Kidney (tissue), 14 donors: ENCODE results near the gene ALK. TPM values are rescaled to one million over a fixed set of nuclear protein-coding genes. Genes with fewer than 3 reads are reported as not detected.

Source experiments
- DNase-seq, 5 donors: peaks; one replicate each; pipeline ENCODE4 v3.0.0-alpha.2; 2013 to 2020
- FAIRE-seq: peaks from 2 replicates; lab custom pipeline; 2012; peaks lifted over from hg19 to GRCh38; lab: Jason Lieb, UNC
- H3K27ac ChIP-seq, 2 donors: one replicate each; pipeline ENCODE4 v1.7.0; 2013; ENCODE audit warnings: low read depth in 2 of 2, low read length in 2 of 2, inconsistent platforms in 1 of 2
- H3K27me3 ChIP-seq: one replicate; pipeline ENCODE4 v1.7.1; 2013; ENCODE audit warnings: low read length, inconsistent platforms; ENCODE audit not compliant: control insufficient read depth, insufficient read depth
- H3K36me3 ChIP-seq, 3 donors: one replicate each; pipeline versions ENCODE4 v1.7.0 to v1.7.1; 2013; ENCODE audit warnings: low read length in 3 of 3, control low read depth in 1 of 3, inconsistent platforms in 1 of 3; ENCODE audit not compliant: insufficient read depth in 3 of 3, control insufficient read depth in 2 of 3
- H3K4me1 ChIP-seq, 3 donors: one replicate each; pipeline versions ENCODE4 v1.7.0 to v1.7.1; 2013; ENCODE audit warnings: low read length in 3 of 3, inconsistent platforms in 1 of 3, low read depth in 1 of 3; ENCODE audit not compliant: control insufficient read depth in 2 of 3, insufficient read depth in 2 of 3
- H3K4me3 ChIP-seq, 3 donors: one replicate each; pipeline versions ENCODE4 v1.7.0 to v1.8.1; 2013; ENCODE audit warnings: low read length in 3 of 3, control low read depth in 1 of 3, inconsistent platforms in 1 of 3
- H3K9ac ChIP-seq, 3 donors: one replicate each; pipeline versions ENCODE4 v1.7.0 to v1.7.1; 2013; ENCODE audit warnings: low read length in 3 of 3, control low read depth in 1 of 3, inconsistent platforms in 1 of 3
- H3K9me3 ChIP-seq, 3 donors: one replicate each; pipeline versions ENCODE4 v1.7.0 to v1.7.1; 2013; ENCODE audit warnings: low read length in 3 of 3, control low read depth in 1 of 3, inconsistent platforms in 1 of 3; ENCODE audit not compliant: control insufficient read depth in 2 of 3, insufficient read depth in 1 of 3
- intact Hi-C: fragments of 100-400 bp; cut with DNase I; formaldehyde crosslinking; loops from one replicate; pipeline ENCODE4 v1.11.1; 2022
- polyA plus RNA-seq: library from polyadenylated mRNA; stranded (reverse); fragments of 350-450 nt; fragmentation: Illumina TruSeq; extraction: RNeasy Lipid Tissue Mini Kit (QIAGEN cat#74804); gene quantifications from one replicate; pipeline ENCODE4 v1.2.3, GENCODE V29; 2014; ENCODE audit warnings: low read depth, low replicate concordance; ENCODE audit not compliant: insufficient read depth
- total RNA-seq: library from RNA; stranded (reverse); fragmentation: NEBNext Ultra II Directional; extraction: Animal tissue kit (Norgen Biotek cat#: 25700); gene quantifications from one replicate; pipeline ENCODE4 v1.2.1, GENCODE V29; 2021
- TF ChIP-seq, protein P1 (sequence below): IDR thresholded peaks from 3 replicates; pipeline ENCODE4 v1.5.1; 2012; ENCODE audit warnings: mild to moderate bottlenecking, moderate library complexity, borderline replicate concordance; ENCODE audit not compliant: insufficient read depth; ENCODE audit errors: extremely low read depth
- donor health status: control.
- donor health status: control.
- donor health status: control.
- donor health status: control.
- donor health status: control.
- donor health status: DM: yes; HTN: yes; CAD: no.
- donor health status: Normal renal cell carcinoma (clear cell type).

Gene ALK
- total and polyA plus RNA-seq, 2 donors from 2014 or later = 0.13 TPM; not detected in 1

DNA sequence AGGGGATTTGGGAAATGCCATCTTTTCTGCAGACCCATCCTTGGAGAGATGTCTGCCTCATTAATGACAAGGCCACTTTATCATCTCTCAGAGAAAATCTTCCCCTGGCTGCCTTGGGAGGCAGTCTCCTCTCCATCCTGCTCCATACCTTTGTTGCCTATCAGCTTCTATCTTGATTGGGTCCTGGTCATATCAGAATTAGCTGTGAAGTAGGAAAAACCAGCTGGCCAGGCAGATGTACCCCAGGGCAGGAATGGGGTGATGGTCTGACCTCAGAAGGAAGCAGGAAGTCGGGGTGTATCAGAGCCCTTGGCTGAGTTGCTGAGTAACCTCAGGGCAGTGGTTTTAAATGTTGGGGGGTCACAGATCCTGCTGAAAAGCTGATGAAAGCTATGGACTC, 41.3 kb downstream of the ALK start:
- no peak overlapping the region for H3K9ac ChIP-seq
- TF ChIP-seq, protein P1, sequence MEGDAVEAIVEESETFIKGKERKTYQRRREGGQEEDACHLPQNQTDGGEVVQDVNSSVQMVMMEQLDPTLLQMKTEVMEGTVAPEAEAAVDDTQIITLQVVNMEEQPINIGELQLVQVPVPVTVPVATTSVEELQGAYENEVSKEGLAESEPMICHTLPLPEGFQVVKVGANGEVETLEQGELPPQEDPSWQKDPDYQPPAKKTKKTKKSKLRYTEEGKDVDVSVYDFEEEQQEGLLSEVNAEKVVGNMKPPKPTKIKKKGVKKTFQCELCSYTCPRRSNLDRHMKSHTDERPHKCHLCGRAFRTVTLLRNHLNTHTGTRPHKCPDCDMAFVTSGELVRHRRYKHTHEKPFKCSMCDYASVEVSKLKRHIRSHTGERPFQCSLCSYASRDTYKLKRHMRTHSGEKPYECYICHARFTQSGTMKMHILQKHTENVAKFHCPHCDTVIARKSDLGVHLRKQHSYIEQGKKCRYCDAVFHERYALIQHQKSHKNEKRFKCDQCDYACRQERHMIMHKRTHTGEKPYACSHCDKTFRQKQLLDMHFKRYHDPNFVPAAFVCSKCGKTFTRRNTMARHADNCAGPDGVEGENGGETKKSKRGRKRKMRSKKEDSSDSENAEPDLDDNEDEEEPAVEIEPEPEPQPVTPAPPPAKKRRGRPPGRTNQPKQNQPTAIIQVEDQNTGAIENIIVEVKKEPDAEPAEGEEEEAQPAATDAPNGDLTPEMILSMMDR = no peak
- H3K4me1 ChIP-seq = no peaks in the 10 kb centered on the region
- peaks cover 3 to 8% (median 4%) of the 10 kb centered on the region in 3 donors for H3K9me3 ChIP-seq
- no peaks in the 10 kb centered on the region for H3K36me3 ChIP-seq
- FAIRE-seq = no peak
- H3K27ac ChIP-seq = no peak overlapping the region
- no peak overlapping the region for H3K4me3 ChIP-seq
- DNase-seq = no peak
- no peaks in the 10 kb centered on the region for H3K27me3 ChIP-seq
- intact Hi-C loops = no loop called here

DNA sequence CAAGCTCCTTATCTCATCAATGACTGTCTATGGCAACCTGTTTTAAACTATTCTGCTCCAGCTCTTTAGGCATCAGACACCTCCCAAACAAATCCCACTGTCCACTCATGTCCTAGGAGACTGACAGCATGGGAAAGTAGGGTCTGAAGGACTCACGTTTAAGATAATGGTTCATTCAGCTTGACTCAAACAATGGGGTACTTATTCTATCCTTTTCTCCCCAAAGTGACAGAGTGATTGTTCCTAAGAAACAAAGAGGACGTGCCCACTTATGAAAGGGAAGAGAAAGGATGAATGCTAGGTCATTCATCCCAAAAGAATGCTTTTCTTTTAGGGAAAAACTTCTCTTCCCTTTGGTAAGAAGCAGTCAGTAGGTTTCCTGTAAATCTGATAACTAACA, 41.9 kb downstream of the ALK start:
- no peaks in the 10 kb centered on the region for H3K4me1 ChIP-seq
- H3K27ac ChIP-seq = no peak overlapping the region
- no peak for DNase-seq
- no peaks in the 10 kb centered on the region for H3K36me3 ChIP-seq
- peaks cover 2 to 4% (median 3%) of the 10 kb centered on the region in 3 donors for H3K9me3 ChIP-seq
- no peak overlapping the region for H3K4me3 ChIP-seq
- TF ChIP-seq, protein P1 = no peak
- no peak for FAIRE-seq
- no peaks in the 10 kb centered on the region for H3K27me3 ChIP-seq
- intact Hi-C loops = no loop called here
- H3K9ac ChIP-seq = no peak overlapping the region

DNA sequence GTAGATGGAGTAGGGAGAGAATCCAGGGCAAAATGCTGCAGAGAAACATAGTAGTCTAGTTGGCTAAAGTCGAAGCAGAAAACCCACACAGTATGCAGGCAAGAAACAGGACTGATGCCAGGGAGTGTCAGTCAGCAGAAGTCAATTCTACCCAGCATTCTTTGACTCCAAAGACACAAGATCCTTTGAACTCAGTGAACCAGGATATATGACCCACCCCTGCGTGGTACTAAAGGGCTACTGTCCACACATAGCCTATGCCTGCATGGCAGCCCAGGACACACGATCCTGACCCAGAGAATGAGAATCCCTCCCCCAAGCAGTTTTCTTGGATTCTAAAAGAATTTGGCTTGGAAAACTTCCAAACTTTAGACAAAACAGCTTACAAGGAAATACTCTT, 42.5 kb downstream of the ALK start:
- peaks cover 0 to 3% (median 0%) of the 10 kb centered on the region in 3 donors for H3K9me3 ChIP-seq
- H3K27me3 ChIP-seq = no peaks in the 10 kb centered on the region
- H3K9ac ChIP-seq = no peak overlapping the region
- no peaks in the 10 kb centered on the region for H3K4me1 ChIP-seq
- FAIRE-seq (no peak), DNase-seq (peak in 3 of 5 donors; percentile 18 to 52 (median 39))
- H3K4me3 ChIP-seq = no peak overlapping the region
- TF ChIP-seq, protein P1 = no peak
- no peaks in the 10 kb centered on the region for H3K36me3 ChIP-seq
- no peak overlapping the region for H3K27ac ChIP-seq
- intact Hi-C loops = no loop called here

DNA sequence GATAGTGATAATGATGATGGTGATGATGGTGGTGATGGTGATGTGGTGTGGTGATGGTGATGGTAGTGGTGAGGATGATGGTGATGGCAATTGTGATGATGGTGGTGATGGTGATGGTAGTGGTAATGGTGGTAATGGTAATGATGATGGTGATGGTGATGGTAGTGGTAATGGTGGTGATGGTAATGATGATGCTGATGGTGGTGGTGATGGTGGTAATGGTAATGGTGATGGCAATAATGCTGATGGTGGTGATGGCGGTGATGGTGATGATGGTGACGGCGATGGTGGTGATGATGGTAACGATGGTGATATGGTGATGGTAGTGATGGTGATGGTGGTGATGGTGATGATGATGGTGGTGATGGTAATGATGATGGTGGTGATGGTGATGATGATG, 45.0 kb downstream of the ALK start:
- Histone ChIP-seq H3K4me1 (no peaks in the 10 kb centered on the region), H3K27me3 (no peaks in the 10 kb centered on the region), H3K9me3 (peaks cover 0 to 3% (median 0%) of the 10 kb centered on the region in 3 donors), H3K4me3 (peak overlapping the region in 1 of 3 donors; percentile 30), H3K36me3 (no peaks in the 10 kb centered on the region), H3K9ac (no peak overlapping the region), H3K27ac (no peak overlapping the region)
- FAIRE-seq (no peak), DNase-seq (no peak)
- TF ChIP-seq, protein P1 = no peak
- intact Hi-C loops = no loop called here
